Measurements from ENCODE around the gene BBS10. TPM values are rescaled to one million over a fixed set of nuclear protein-coding genes. Genes with fewer than 3 reads are reported as not detected.

Gene BBS10
- total and polyA plus RNA-seq, 2 of the 8 experiments (the other 6 are each of a cell fraction or from before 2014, with no cell fraction given): 4.4 to 9.2 TPM

GRCh38 chr12:76346236-76346635, 2.0 kb downstream of the BBS10 start:
- Histone ChIP-seq H3K27ac (ENCODE audit: low read depth, low read length) (no peak overlapping the region), H4K8ac (ENCODE audit: extremely low read depth, insufficient read depth, low read length) (no peak overlapping the region), H3K79me1 (ENCODE audit: low read depth, low read length) (no peaks in the 10 kb centered on the region), H2BK120ac (replicated peaks; ENCODE audit: low read depth, low read length) (no peak overlapping the region), H3K27me3 (replicated peaks in 1 of 4; ENCODE audit: control insufficient read depth in 3 of 4, extremely low read depth in 1 of 4, insufficient read depth in 3 of 4, low read length in 3 of 4) (no peaks in the 10 kb centered on the region), H4K5ac (ENCODE audit: insufficient read length, low read depth, low read length) (no peak overlapping the region), H3K4me1 (replicated peaks in 1 of 4; ENCODE audit: control insufficient read depth in 3 of 4, insufficient read depth in 4 of 4, low read length in 3 of 4) (peaks cover 0 to 2% (median 0%) of the 10 kb centered on the region in 4 experiments; a peak in 2 of 7 replicates), H2BK12ac (ENCODE audit: low read depth, low read length) (no peak overlapping the region), H2AK5ac (ENCODE audit: low read depth, low read length) (no peak overlapping the region), H3K36me3 (ENCODE audit: control insufficient read depth in 2 of 4, insufficient read depth in 4 of 4, low read length in 3 of 4) (0 out of 8 replicates have a peak, but pooled peaks cover 0 to 2% (median 0%) of the 10 kb centered on the region in 4 experiments), H3K9me3 (ENCODE audit: insufficient read depth in 2 of 2, low read depth in 1 of 2, low read length in 1 of 2) (no peaks in the 10 kb centered on the region), H3K23me2 (ENCODE audit: low read depth, low read length) (peaks cover 4% of the 10 kb centered on the region), H3K14ac (ENCODE audit: insufficient read length) (no peak overlapping the region), H2BK5ac (ENCODE audit: low read depth, low read length) (no peak overlapping the region), H3K4me3 (ENCODE audit: extremely low read depth in 1 of 4, insufficient read depth in 2 of 4, low read depth in 3 of 4, low read length in 4 of 4) (no peak overlapping the region), H3K18ac (ENCODE audit: extremely low read depth, low read length) (no peak overlapping the region), H4K91ac (replicated peaks; ENCODE audit: insufficient read length, low read length) (no peak overlapping the region), H3K4me2 (ENCODE audit: insufficient read depth in 1 of 2, low read depth in 2 of 2, low read length in 2 of 2) (no peak overlapping the region), H3K9ac (replicated peaks in 1 of 4; ENCODE audit: extremely low read depth in 1 of 4, low read depth in 3 of 4, low read length in 3 of 4) (no peak overlapping the region), H3K4ac (replicated peaks; ENCODE audit: insufficient read length, low read depth, low read length) (no peak overlapping the region), H3K23ac (ENCODE audit: insufficient read length) (no peak overlapping the region), H2AFZ (ENCODE audit: low read length) (no peak overlapping the region), H2BK15ac (ENCODE audit: low read length) (no peak overlapping the region), H3K79me2 (ENCODE audit: control insufficient read depth in 1 of 2, insufficient read depth in 2 of 2, low read length in 2 of 2) (peaks cover 0 to 24% of the 10 kb centered on the region in 2 experiments; a peak in 2 of 4 replicates), H2BK20ac (ENCODE audit: low read length) (no peak overlapping the region), H4K20me1 (replicated peaks in 1 of 2; ENCODE audit: control insufficient read depth in 1 of 2, insufficient read depth in 2 of 2, low read length in 2 of 2) (no peaks in the 10 kb centered on the region), H3K56ac (replicated peaks; ENCODE audit: insufficient read length, low read depth, low read length) (no peak overlapping the region)
- FAIRE-seq: no peak
- 92% methylated on average over 4 of the region's 4 CpGs; no CpG with 5 or more reads in 1 of the 2 experiments for WGBS, 2 experiments (ENCODE audit: extremely low coverage in 1 of 2, insufficient coverage in 1 of 2, insufficient read length in 1 of 2, insufficient replicate concordance in 2 of 2, low coverage in 1 of 2, low lambda C conversion rate in 2 of 2, missing lambda C conversion rate in 1 of 2)
- POLR2A ChIA-PET (ENCODE audit: partially characterized antibody): interaction anchor here (0.9 kb wide), 1 partner anchor 10 kb away, joined by 4 read pairs; no protein-coding TSS in a partner anchor
- CTCF ChIA-PET (ENCODE audit: partially characterized antibody): interaction anchor here (1.3 kb wide), 1 partner anchor 187 kb away, joined by 4 read pairs; no protein-coding TSS in a partner anchor
- DNase-seq (ENCODE audit: low read depth in 1 of 2, low spot score in 2 of 2): no peak
- TF ChIP-seq NANOG (IDR thresholded peaks at IDR 0.05; ENCODE audit: insufficient read depth, low read depth, low read length, poor library complexity, severe bottlenecking) (no peak), POLR2A (IDR thresholded peaks at IDR 0.05; ENCODE audit: control extremely low read depth in 1 of 2, low read depth in 2 of 2, low read length in 2 of 2) (no peak), EZH2 (IDR thresholded peaks at IDR 0.05; ENCODE audit: low read depth, low read length, severe bottlenecking) (no peak), EGR1 (IDR thresholded peaks at IDR 0.05; ENCODE audit: borderline replicate concordance, low read depth, low read length) (no peak), USF2 (IDR thresholded peaks at IDR 0.05; ENCODE audit: low read length) (no peak), NRF1 (IDR thresholded peaks at IDR 0.05; ENCODE audit: low read depth, low read length) (no peak), KDM5A (IDR thresholded peaks at IDR 0.05; ENCODE audit: low read length) (no peak), RAD21 (IDR thresholded peaks at IDR 0.05 in 1 of 2, conservative IDR thresholded peaks at IDR 0.05 in 1 of 2; ENCODE audit: low read depth in 2 of 2, low read length in 2 of 2) (no peak), CREB1 (IDR thresholded peaks at IDR 0.05) (no peak), EP300 (IDR thresholded peaks at IDR 0.05; ENCODE audit: borderline replicate concordance in 1 of 2, low read depth in 2 of 2, low read length in 2 of 2) (no peak), RNF2 (IDR thresholded peaks at IDR 0.05; ENCODE audit: borderline replicate concordance, low read depth, low read length, missing control alignments, poor library complexity, severe bottlenecking) (no peak), SIRT6 (IDR thresholded peaks at IDR 0.05; ENCODE audit: low read length) (no peak), CEBPB (IDR thresholded peaks at IDR 0.05; ENCODE audit: low read depth, low read length) (no peak)

Data from H1 (cell line).